ENCODE measurements around the gene ZDHHC1. TPM values are rescaled to one million over a fixed set of nuclear protein-coding genes. Genes with fewer than 3 reads are reported as not detected.

Gene ZDHHC1
- total and polyA plus RNA-seq, 12 donors, result 1.3 to 30.0 (median 12.6) TPM

- H3K4me3 ChIP-seq, result no peak overlapping the region
- no peaks in the 10 kb centered on the region for H3K9me3 ChIP-seq (replicated peaks in 1 of 3)
- H3K27me3 ChIP-seq, result no peaks in the 10 kb centered on the region
- H3K4me1 ChIP-seq (replicated peaks in 1 of 2), result no peaks in the 10 kb centered on the region
- WGBS, 4 donors, result 75 to 85% (median 81%) methylated on average over 3 of the region's 3 CpGs
- no peaks in the 10 kb centered on the region for H3K36me3 ChIP-seq (replicated peaks in 1 of 2)
- TF ChIP-seq POLR2A (IDR thresholded peaks at IDR 0.05), result no peak
- no peak for TF ChIP-seq CTCF (IDR thresholded peaks at IDR 0.05)
- no peak overlapping the region for H3K27ac ChIP-seq
- peak in 1 of 7 donors; percentile 23 for DNase-seq
- intact Hi-C loops (cut with DNase I), result no loop called here
Measured at GRCh38 chr16:67346341-67346740, 69.9 kb downstream of the ZDHHC1 start.

- H3K27me3 ChIP-seq, result no peaks in the 10 kb centered on the region
- H3K27ac ChIP-seq, result no peak overlapping the region
- no peak overlapping the region for H3K4me3 ChIP-seq
- intact Hi-C loops (cut with DNase I), result no loop called here
- H3K4me1 ChIP-seq (replicated peaks in 1 of 2), result no peaks in the 10 kb centered on the region
- 57 to 74% (median 69%) methylated on average over 1 of the region's 1 CpG for WGBS, 4 donors
- TF ChIP-seq CTCF (IDR thresholded peaks at IDR 0.05), result no peak
- no peak for TF ChIP-seq POLR2A (IDR thresholded peaks at IDR 0.05)
- H3K36me3 ChIP-seq (replicated peaks in 1 of 2), result no peaks in the 10 kb centered on the region
- no peak for DNase-seq
- H3K9me3 ChIP-seq (replicated peaks in 1 of 3), result no peaks in the 10 kb centered on the region
Measured at GRCh38 chr16:67345401-67345800, 70.9 kb downstream of the ZDHHC1 start.

Small RNA genes within 50 kb of the gene (small RNA-seq; reads per million reads assigned to genes)
- gene RNU1-123P, result 0 reads per million in 2 donors

Other genes with a start within 250 kb of the ZDHHC1 start
- 100 to 1,000 TPM in 5 of 9 donors, 10 to 100 TPM in 4; 36.4 to 162 (median 108) TPM for gene NOL3, start 245.9 kb downstream of the ZDHHC1 start, total RNA-seq
- 100 to 1,000 TPM in 2 of 3 donors, 10 to 100 TPM in 1; 58.3 to 168 (median 150) TPM for gene NOL3, start 245.9 kb downstream of the ZDHHC1 start, polyA plus RNA-seq
- 100 to 1,000 TPM in 1 of 9 donors, 10 to 100 TPM in 8; 16.5 to 107 (median 47.9) TPM for gene MATCAP1, start 232.5 kb downstream of the ZDHHC1 start, total RNA-seq
- 100 to 1,000 TPM in 2 of 3 donors, 10 to 100 TPM in 1; 12.6 to 237 (median 112) TPM for gene MATCAP1, start 232.5 kb downstream of the ZDHHC1 start, polyA plus RNA-seq
- 10 to 100 TPM in 5 of 9 donors, 1 to 10 TPM in 4; 3.2 to 27.2 (median 11.1) TPM for gene EXOC3L1, start 226.3 kb downstream of the ZDHHC1 start, total RNA-seq
- gene EXOC3L1, start 226.3 kb downstream of the ZDHHC1 start, polyA plus RNA-seq, result 10 to 100 TPM in 2 of 3 donors, under 1 TPM in 1; 0.71 to 26.7 (median 19.9) TPM
- 100 to 1,000 TPM in 1 of 9 donors, 10 to 100 TPM in 8; 47.7 to 122 (median 60.9) TPM for gene E2F4, start 224.3 kb downstream of the ZDHHC1 start, total RNA-seq
- 10 to 100 TPM; 44.4 to 81.0 (median 77.3) TPM for gene E2F4, start 224.3 kb downstream of the ZDHHC1 start, polyA plus RNA-seq
- gene ELMO3, start 217.3 kb downstream of the ZDHHC1 start, total RNA-seq, result 1 to 10 TPM in 7 of 9 donors, under 1 TPM in 2; 0.61 to 5.4 (median 1.6) TPM
- gene ELMO3, start 217.3 kb downstream of the ZDHHC1 start, polyA plus RNA-seq, result 1 to 10 TPM in 2 of 3 donors, under 1 TPM in 1; 0.18 to 7.0 (median 4.6) TPM
- gene TMEM208, start 189.3 kb downstream of the ZDHHC1 start, total RNA-seq, result 10 to 100 TPM; 52.1 to 95.1 (median 68.7) TPM
- 100 to 1,000 TPM in 2 of 3 donors, 10 to 100 TPM in 1; 75.3 to 289 (median 209) TPM for gene TMEM208, start 189.3 kb downstream of the ZDHHC1 start, polyA plus RNA-seq
- gene FHOD1, start 169.0 kb downstream of the ZDHHC1 start, total RNA-seq, result 10 to 100 TPM; 17.3 to 86.3 (median 43.3) TPM
- gene FHOD1, start 169.0 kb downstream of the ZDHHC1 start, polyA plus RNA-seq, result 100 to 1,000 TPM in 1 of 3 donors, 10 to 100 TPM in 2; 16.6 to 148 (median 96.4) TPM
- 1 to 10 TPM in 3 of 9 donors, under 1 TPM in 5, not detected in 1; 0.09 to 2.1 (median 0.62) TPM for gene SLC9A5, start 167.5 kb downstream of the ZDHHC1 start, total RNA-seq
- 1 to 10 TPM in 2 of 3 donors, under 1 TPM in 1; 0.20 to 2.8 (median 2.7) TPM for gene SLC9A5, start 167.5 kb downstream of the ZDHHC1 start, polyA plus RNA-seq
- gene PLEKHG4, start 136.9 kb downstream of the ZDHHC1 start, total RNA-seq, result 10 to 100 TPM in 5 of 9 donors, 1 to 10 TPM in 4; 4.1 to 25.7 (median 10.1) TPM
- 10 to 100 TPM in 2 of 3 donors, 1 to 10 TPM in 1; 4.5 to 48.7 (median 27.5) TPM for gene PLEKHG4, start 136.9 kb downstream of the ZDHHC1 start, polyA plus RNA-seq
- 1 to 10 TPM in 1 of 9 donors, under 1 TPM in 1, not detected in 7; 0.04 to 3.2 TPM for gene KCTD19, start 89.7 kb downstream of the ZDHHC1 start, total RNA-seq
- under 1 TPM; 0.07 to 0.80 (median 0.18) TPM for gene KCTD19, start 89.7 kb downstream of the ZDHHC1 start, polyA plus RNA-seq
- gene LRRC36, start 89.7 kb downstream of the ZDHHC1 start, total RNA-seq, result 1 to 10 TPM in 1 of 9 donors, under 1 TPM in 3, not detected in 5; 0.15 to 4.7 (median 0.52) TPM
- gene LRRC36, start 89.7 kb downstream of the ZDHHC1 start, polyA plus RNA-seq, result 1 to 10 TPM in 1 of 3 donors, under 1 TPM in 2; 0.24 to 1.9 (median 0.61) TPM
- gene TPPP3, start 23.0 kb downstream of the ZDHHC1 start, total RNA-seq, result 10 to 100 TPM in 1 of 9 donors, 1 to 10 TPM in 7, not detected in 1; 1.1 to 12.8 (median 3.4) TPM
- 10 to 100 TPM in 2 of 3 donors, 1 to 10 TPM in 1; 9.4 to 22.7 (median 16.6) TPM for gene TPPP3, start 23.0 kb downstream of the ZDHHC1 start, polyA plus RNA-seq
- gene HSD11B2, start 14.6 kb upstream of the ZDHHC1 start, total RNA-seq, result 10 to 100 TPM in 2 of 9 donors, 1 to 10 TPM in 6, under 1 TPM in 1; 0.69 to 12.3 (median 6.2) TPM
- gene HSD11B2, start 14.6 kb upstream of the ZDHHC1 start, polyA plus RNA-seq, result 1 to 10 TPM; 1.8 to 3.7 (median 3.5) TPM
- 100 to 1,000 TPM; 114 to 244 (median 167) TPM for gene ATP6V0D1, start 64.7 kb upstream of the ZDHHC1 start, total RNA-seq
- gene ATP6V0D1, start 64.7 kb upstream of the ZDHHC1 start, polyA plus RNA-seq, result 100 to 1,000 TPM in 1 of 3 donors, 10 to 100 TPM in 2; 24.1 to 186 (median 31.9) TPM
- 10 to 100 TPM in 4 of 9 donors, 1 to 10 TPM in 5; 3.1 to 98.1 (median 8.0) TPM for gene AGRP, start 67.1 kb upstream of the ZDHHC1 start, total RNA-seq
- gene AGRP, start 67.1 kb upstream of the ZDHHC1 start, polyA plus RNA-seq, result 10 to 100 TPM in 2 of 3 donors, 1 to 10 TPM in 1; 2.9 to 56.7 (median 52.0) TPM
- 100 to 1,000 TPM in 1 of 9 donors, 10 to 100 TPM in 7, 1 to 10 TPM in 1; 8.1 to 168 (median 58.8) TPM for gene RIPOR1, start 112.4 kb upstream of the ZDHHC1 start, total RNA-seq
- gene RIPOR1, start 112.4 kb upstream of the ZDHHC1 start, polyA plus RNA-seq, result 10 to 100 TPM; 19.6 to 83.5 (median 56.6) TPM
- 10 to 100 TPM; 24.8 to 53.5 (median 30.7) TPM for gene CTCF, start 146.0 kb upstream of the ZDHHC1 start, total RNA-seq
- 10 to 100 TPM; 18.4 to 34.6 (median 27.4) TPM for gene CTCF, start 146.0 kb upstream of the ZDHHC1 start, polyA plus RNA-seq
- 1 to 10 TPM in 5 of 9 donors, under 1 TPM in 4; 0.24 to 2.5 (median 1.0) TPM for gene CARMIL2, start 228.7 kb upstream of the ZDHHC1 start, total RNA-seq
- 10 to 100 TPM in 1 of 3 donors, 1 to 10 TPM in 1, under 1 TPM in 1; 0.35 to 18.5 (median 4.1) TPM for gene CARMIL2, start 228.7 kb upstream of the ZDHHC1 start, polyA plus RNA-seq
- gene ACD, start 243.8 kb upstream of the ZDHHC1 start, total RNA-seq, result 10 to 100 TPM in 8 of 9 donors, 1 to 10 TPM in 1; 9.2 to 47.0 (median 18.7) TPM
- gene ACD, start 243.8 kb upstream of the ZDHHC1 start, polyA plus RNA-seq, result 10 to 100 TPM in 2 of 3 donors, 1 to 10 TPM in 1; 7.3 to 26.5 (median 24.3) TPM
- gene PARD6A, start 244.5 kb upstream of the ZDHHC1 start, total RNA-seq, result 10 to 100 TPM in 4 of 9 donors, 1 to 10 TPM in 5; 1.9 to 49.1 (median 9.3) TPM
- 1 to 10 TPM; 1.5 to 9.3 (median 6.7) TPM for gene PARD6A, start 244.5 kb upstream of the ZDHHC1 start, polyA plus RNA-seq